ENCODE measurements around the gene PPM1G.

Gene PPM1G

GRCh38 chr2:27379836-27380625, 29.4 kb downstream of the PPM1G start:
- peak; percentile 17 for ATAC-seq (ENCODE audit: insufficient read depth, low read depth)
- Histone ChIP-seq H4K20me1 (ENCODE audit: insufficient read depth, low read length) (peaks cover 19% of the 10 kb centered on the region; the same call in 1 of the 2 replicates), H3K27ac (ENCODE audit: low read length) (peak overlapping the region; percentile 91), H2AFZ (ENCODE audit: low read depth, low read length) (peak overlapping the region; percentile 36), H3K9ac (ENCODE audit: low read depth, low read length) (peak overlapping the region; percentile 71), H3K4me1 (ENCODE audit: insufficient read depth, low read length) (peaks cover 41% of the 10 kb centered on the region), H3K36me3 (ENCODE audit: insufficient read depth, low read length) (peaks cover 78% of the 10 kb centered on the region), H3K4me2 (ENCODE audit: insufficient read depth, low read length) (peak overlapping the region; percentile 69), H3K79me2 (ENCODE audit: insufficient read depth, low read length) (peaks cover 38% of the 10 kb centered on the region), H3K9me3 (ENCODE audit: insufficient read depth, low read length, severe bottlenecking) (no peaks in the 10 kb centered on the region), H3K27me3 (ENCODE audit: insufficient read depth, low read length, poor library complexity) (no peaks in the 10 kb centered on the region), H3K4me3 (ENCODE audit: low read depth in 1 of 2, low read length in 2 of 2) (peak overlapping the region; percentile 40 to 75; a peak in 3 of 4 replicates)
- TF ChIP-seq CTCF (IDR thresholded peaks at IDR 0.05; ENCODE audit: borderline replicate concordance, extremely low read depth, low read length, poor library complexity, severe bottlenecking) (no peak), EZH2 (IDR thresholded peaks at IDR 0.05; ENCODE audit: borderline replicate concordance, low read depth, low read length, severe bottlenecking) (no peak)
- DNase-seq, result peak; percentile 36

- TF ChIP-seq EZH2 (IDR thresholded peaks at IDR 0.05; ENCODE audit: borderline replicate concordance, low read depth, low read length, severe bottlenecking), result no peak
- peak overlapping the region; percentile 40 to 75; a peak in 3 of 4 replicates for H3K4me3 ChIP-seq (ENCODE audit: low read depth in 1 of 2, low read length in 2 of 2)
- H3K4me1 ChIP-seq (ENCODE audit: insufficient read depth, low read length), result peaks cover 41% of the 10 kb centered on the region
- H3K4me2 ChIP-seq (ENCODE audit: insufficient read depth, low read length), result peak overlapping the region; percentile 69
- H3K9ac ChIP-seq (ENCODE audit: low read depth, low read length), result peak overlapping the region; percentile 71
- no peaks in the 10 kb centered on the region for H3K9me3 ChIP-seq (ENCODE audit: insufficient read depth, low read length, severe bottlenecking)
- ATAC-seq (ENCODE audit: insufficient read depth, low read depth) (no peak), DNase-seq (no peak)
- H4K20me1 ChIP-seq (ENCODE audit: insufficient read depth, low read length), result peaks cover 16% of the 10 kb centered on the region; the same call in 1 of the 2 replicates
- H3K79me2 ChIP-seq (ENCODE audit: insufficient read depth, low read length), result peaks cover 38% of the 10 kb centered on the region
- no peak overlapping the region; the same call in 1 of the 2 replicates for H2AFZ ChIP-seq (ENCODE audit: low read depth, low read length)
- no peaks in the 10 kb centered on the region for H3K27me3 ChIP-seq (ENCODE audit: insufficient read depth, low read length, poor library complexity)
- peak overlapping the region; percentile 91 for H3K27ac ChIP-seq (ENCODE audit: low read length)
- peaks cover 78% of the 10 kb centered on the region for H3K36me3 ChIP-seq (ENCODE audit: insufficient read depth, low read length)
Measured at GRCh38 chr2:27379383-27379835, 30.0 kb downstream of the PPM1G start.

GRCh38 chr2:27378809-27379290, 30.5 kb downstream of the PPM1G start:
- no peak for ATAC-seq (ENCODE audit: insufficient read depth, low read depth)

More at GRCh38 chr2:27378809-27379290, 30.5 kb downstream of the PPM1G start:
- Histone ChIP-seq H3K4me3 (ENCODE audit: low read depth in 1 of 2, low read length in 2 of 2) (peak overlapping the region in 1 of 2 experiments; percentile 75; a peak in 3 of 4 replicates), H3K79me2 (ENCODE audit: insufficient read depth, low read length) (peaks cover 38% of the 10 kb centered on the region), H2AFZ (ENCODE audit: low read depth, low read length) (no peak overlapping the region), H3K36me3 (ENCODE audit: insufficient read depth, low read length) (peaks cover 77% of the 10 kb centered on the region), H3K4me1 (ENCODE audit: insufficient read depth, low read length) (peaks cover 41% of the 10 kb centered on the region), H3K4me2 (ENCODE audit: insufficient read depth, low read length) (peak overlapping the region; percentile 69), H3K9ac (ENCODE audit: low read depth, low read length) (peak overlapping the region; percentile 71), H3K27me3 (ENCODE audit: insufficient read depth, low read length, poor library complexity) (no peaks in the 10 kb centered on the region), H4K20me1 (ENCODE audit: insufficient read depth, low read length) (peaks cover 16% of the 10 kb centered on the region; the same call in 1 of the 2 replicates), H3K27ac (ENCODE audit: low read length) (peak overlapping the region; percentile 91), H3K9me3 (ENCODE audit: insufficient read depth, low read length, severe bottlenecking) (no peaks in the 10 kb centered on the region)
- DNase-seq, result no peak
- no peak for TF ChIP-seq CTCF (IDR thresholded peaks at IDR 0.05; ENCODE audit: borderline replicate concordance, extremely low read depth, low read length, poor library complexity, severe bottlenecking)
- TF ChIP-seq EZH2 (IDR thresholded peaks at IDR 0.05; ENCODE audit: borderline replicate concordance, low read depth, low read length, severe bottlenecking), result no peak

All from DND-41 (cell line).